A549 (cell line): Measurements from ENCODE around the gene EIF3L. TPM values are rescaled to one million over a fixed set of nuclear protein-coding genes. Genes with fewer than 3 reads are reported as not detected.

ENCODE experiments used
- ATAC-seq, 2 experiments: fragments of 200-7000 bp in 1 of 2; fragments of >200 bp in 1 of 2; cut with Nextera tagmentation in 1 of 2; cut with Tn5 transposase in 1 of 2; 3 replicates each; pipeline versions ENCODE4 v1.8.0 to v1.9.1; 2018 to 2020; ENCODE audit warnings: mild to moderate bottlenecking in 1 of 2, moderate library complexity in 1 of 2
- CTCF ChIA-PET: fragments of 300-600 bp; sonication (Branson Sonifier 250); formaldehyde crosslinking; extraction: SDS; loops from one replicate; lab custom pipeline; 2021; ENCODE audit warnings: antibody characterized with exemption, inconsistent platforms; lab: Yijun Ruan, JAX
- POLR2A ChIA-PET: fragments of 350-600 bp; formaldehyde crosslinking; extraction: SDS; loops from one replicate; lab custom pipeline; 2021; ENCODE audit warnings: antibody characterized with exemption, inconsistent platforms; lab: Yijun Ruan, JAX
- DNase-seq, 2 experiments: peaks; one replicate each; pipeline versions ENCODE4 v3.0.0 to v3.0.0-alpha.2; 2011 to 2016; ENCODE audit warnings: low read depth in 1 of 2, low spot score in 1 of 2
- FAIRE-seq: peaks from 2 replicates; lab custom pipeline; 2011; peaks lifted over from hg19 to GRCh38; lab: Jason Lieb, UNC
- H3K27ac ChIP-seq, 2 experiments: fragments of >200 bp; sonication (Bioruptor Twin); formaldehyde crosslinking; 3 replicates each; pipeline ENCODE4 v1.5.1; 2016 to 2017
- H3K4me1 ChIP-seq: fragments of >200 bp; sonication (Bioruptor Twin); formaldehyde crosslinking; 3 replicates; pipeline ENCODE4 v1.6.1; 2016
- H3K4me2 ChIP-seq: fragments of >200 bp; sonication (Bioruptor Twin); formaldehyde crosslinking; 3 replicates; pipeline ENCODE4 v1.6.1; 2016
- H3K4me3 ChIP-seq: fragments of >200 bp; sonication (Bioruptor Twin); formaldehyde crosslinking; 3 replicates; pipeline ENCODE4 v1.5.1; 2016
- H3K9me3 ChIP-seq: fragments of >200 bp; sonication (Bioruptor Twin); formaldehyde crosslinking; 3 replicates; pipeline ENCODE4 v1.6.1; 2016
- BCL3 ChIP-seq: fragments of >200 bp; sonication (Bioruptor Twin); formaldehyde crosslinking; IDR thresholded peaks from 3 replicates; pipeline ENCODE4 v1.6.1; 2016
- CEBPB ChIP-seq, 2 experiments: fragments of >200 bp in 1 of 2; sonication (Bioruptor Twin) in 1 of 2; formaldehyde crosslinking in 1 of 2; IDR thresholded peaks; 2 replicates each; pipeline ENCODE4 v1.6.1; 2012 to 2016
- CHD2 ChIP-seq: fragments of 150-350 bp; IDR thresholded peaks from 2 replicates; pipeline ENCODE4 v1.6.1; 2014; ENCODE audit warnings: low read length; ENCODE audit not compliant: partially characterized antibody
- CHD4 ChIP-seq: fragments of 200-600 bp; sonication (generic); IDR thresholded peaks from 2 replicates; pipeline ENCODE4 v1.6.1; 2016; ENCODE audit warnings: antibody characterized with exemption, mild to moderate bottlenecking, borderline replicate concordance
- EHF ChIP-seq: fragments of 250-450 bp; sonication (Bioruptor Pico); IDR thresholded peaks from 2 replicates; pipeline ENCODE4 v1.5.0; 2020; ENCODE audit warnings: mild to moderate bottlenecking
- ESRRA ChIP-seq: fragments of 150-350 bp; IDR thresholded peaks from 2 replicates; pipeline ENCODE4 v1.6.1; 2014; ENCODE audit warnings: mild to moderate bottlenecking, low read length, borderline replicate concordance
- FOSL2 ChIP-seq, 2 experiments: fragments of 450-650 bp in 1 of 2; fragments of >200 bp in 1 of 2; sonication (Bioruptor Twin) in 1 of 2; formaldehyde crosslinking; IDR thresholded peaks; 2 replicates each; pipeline versions ENCODE4 v1.5.0 to v1.6.1; 2016 to 2020; ENCODE audit warnings: mild to moderate bottlenecking in 1 of 2, moderate library complexity in 1 of 2
- MAFK ChIP-seq: fragments of 450-650 bp; IDR thresholded peaks from 2 replicates; pipeline ENCODE4 v1.6.1; 2014; ENCODE audit not compliant: partially characterized antibody
- NFE2L2 ChIP-seq: fragments of 150-350 bp; conservative IDR thresholded peaks from 2 replicates; pipeline ENCODE4 v1.6.1; 2014; ENCODE audit warnings: low read length
- SMC3 ChIP-seq: fragments of >200 bp; sonication (Bioruptor Twin); formaldehyde crosslinking; IDR thresholded peaks from 3 replicates; pipeline ENCODE4 v1.6.1; 2018; ENCODE audit warnings: inconsistent platforms
- ZC3H11A ChIP-seq: fragments of 450-650 bp; IDR thresholded peaks from 2 replicates; pipeline ENCODE4 v1.6.1; 2014; ENCODE audit warnings: antibody characterized with exemption, mild to moderate bottlenecking
- WGBS: methylation state at CpG from one replicate; pipeline ENCODE4 v1.1.6; 2017; ENCODE audit errors: missing lambda C conversion rate; 5-methylcytosine and 5-hydroxymethylcytosine counted together
- polyA plus RNA-seq, 4 experiments: library from polyadenylated mRNA; depleted of rRNA in 3 of 4; stranded (reverse); fragments of >200 nt; fragmentation: RNase III in 1 of 4; extraction: RNeasy Plus Mini Kit Qiagen cat#74134 plus additional on column Dnase treatment in 1 of 4; gene quantifications; 2 replicates in 3 of 4; 3 replicates in 1 of 4; pipeline ENCODE4 v1.2.3, GENCODE V29; 2011 to 2017
- TF ChIP-seq, protein P1 (sequence below): fragments of 200-600 bp; sonication (generic); IDR thresholded peaks from 2 replicates; pipeline ENCODE4 v1.6.1; 2016; ENCODE audit warnings: antibody characterized with exemption, mild to moderate bottlenecking, moderate library complexity
- TF ChIP-seq, protein P2 (sequence below): fragments of >200 bp; sonication (Bioruptor Twin); formaldehyde crosslinking; IDR thresholded peaks from 3 replicates; pipeline ENCODE4 v1.5.1; 2016

EIF3L gene
- polyA plus RNA-seq, 2 of the 4 experiments (the other 2 are of a cell fraction): 218 to 423 TPM

- DNase-seq (peak in 1 of 2 experiments; percentile 45), ATAC-seq (peak; percentile 55 to 57; a peak in 5 of 6 replicates), FAIRE-seq (no peak)
- POLR2A ChIA-PET: interaction anchor here (0.6 kb wide), 1 partner anchor 8 kb away, joined by 4 read pairs; no protein-coding TSS in a partner anchor
- H3K4me2 ChIP-seq: peak overlapping the region; percentile 99
- 5% methylated on average over 22 of the region's 63 CpGs for WGBS
- peaks cover 16% of the 10 kb centered on the region for H3K4me1 ChIP-seq
- H3K27ac ChIP-seq: peak overlapping the region; percentile 78 to 99
- CTCF ChIA-PET: interaction anchor here (1.5 to 2.6 kb wide), 3 partner anchors 10 to 160 kb away, joined by 4 to 8 read pairs (median 6); no protein-coding TSS in a partner anchor
- 0 out of 4 replicates have a peak, but pooled peaks of 1 of the 2 experiments have one; percentile 23 for TF ChIP-seq CEBPB (IDR thresholded peaks at IDR 0.05)
- TF ChIP-seq EHF (CRISPR knock-in tag): no peak
- peak; percentile 67 for TF ChIP-seq CHD2
- TF ChIP-seq, protein P1, sequence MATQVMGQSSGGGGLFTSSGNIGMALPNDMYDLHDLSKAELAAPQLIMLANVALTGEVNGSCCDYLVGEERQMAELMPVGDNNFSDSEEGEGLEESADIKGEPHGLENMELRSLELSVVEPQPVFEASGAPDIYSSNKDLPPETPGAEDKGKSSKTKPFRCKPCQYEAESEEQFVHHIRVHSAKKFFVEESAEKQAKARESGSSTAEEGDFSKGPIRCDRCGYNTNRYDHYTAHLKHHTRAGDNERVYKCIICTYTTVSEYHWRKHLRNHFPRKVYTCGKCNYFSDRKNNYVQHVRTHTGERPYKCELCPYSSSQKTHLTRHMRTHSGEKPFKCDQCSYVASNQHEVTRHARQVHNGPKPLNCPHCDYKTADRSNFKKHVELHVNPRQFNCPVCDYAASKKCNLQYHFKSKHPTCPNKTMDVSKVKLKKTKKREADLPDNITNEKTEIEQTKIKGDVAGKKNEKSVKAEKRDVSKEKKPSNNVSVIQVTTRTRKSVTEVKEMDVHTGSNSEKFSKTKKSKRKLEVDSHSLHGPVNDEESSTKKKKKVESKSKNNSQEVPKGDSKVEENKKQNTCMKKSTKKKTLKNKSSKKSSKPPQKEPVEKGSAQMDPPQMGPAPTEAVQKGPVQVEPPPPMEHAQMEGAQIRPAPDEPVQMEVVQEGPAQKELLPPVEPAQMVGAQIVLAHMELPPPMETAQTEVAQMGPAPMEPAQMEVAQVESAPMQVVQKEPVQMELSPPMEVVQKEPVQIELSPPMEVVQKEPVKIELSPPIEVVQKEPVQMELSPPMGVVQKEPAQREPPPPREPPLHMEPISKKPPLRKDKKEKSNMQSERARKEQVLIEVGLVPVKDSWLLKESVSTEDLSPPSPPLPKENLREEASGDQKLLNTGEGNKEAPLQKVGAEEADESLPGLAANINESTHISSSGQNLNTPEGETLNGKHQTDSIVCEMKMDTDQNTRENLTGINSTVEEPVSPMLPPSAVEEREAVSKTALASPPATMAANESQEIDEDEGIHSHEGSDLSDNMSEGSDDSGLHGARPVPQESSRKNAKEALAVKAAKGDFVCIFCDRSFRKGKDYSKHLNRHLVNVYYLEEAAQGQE: peak; percentile 74
- no peaks in the 10 kb centered on the region for H3K9me3 ChIP-seq
- H3K4me3 ChIP-seq: peak overlapping the region; percentile 64
Observed at GRCh38 chr22:37802310-37803194, 46.7 kb upstream of the EIF3L start.

DNA sequence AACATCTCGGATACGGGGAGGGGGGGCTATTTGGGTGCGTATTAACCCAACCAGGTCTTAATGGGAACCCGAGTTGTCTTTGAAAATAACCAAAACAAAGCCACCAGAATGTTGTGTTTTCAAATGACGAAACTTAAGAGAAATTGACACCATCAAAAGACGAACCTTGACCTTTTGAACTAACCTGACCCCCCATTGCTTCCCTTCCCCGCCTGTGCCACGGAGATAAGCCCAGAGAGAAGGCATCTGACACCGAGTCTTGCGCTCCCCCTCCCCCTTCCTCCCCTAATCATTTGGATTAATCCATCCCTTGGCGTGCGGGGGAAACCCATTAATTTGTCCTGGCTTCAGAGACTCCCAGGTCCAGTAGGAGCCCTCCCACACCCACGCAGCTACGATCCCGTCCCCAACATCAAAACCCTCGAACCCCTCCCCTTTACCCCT is 46.0 kb upstream of the EIF3L start:
- peak overlapping the region; percentile 64 for H3K4me3 ChIP-seq
- CTCF ChIA-PET: interaction anchor here (1.5 to 2.6 kb wide), 2 partner anchors 11 to 160 kb away, joined by 6 to 8 read pairs; no protein-coding TSS in a partner anchor
- WGBS: 27% methylated on average over 16 of the region's 16 CpGs
- no peak for FAIRE-seq
- H3K4me2 ChIP-seq: peak overlapping the region; percentile 99
- peaks cover 17% of the 10 kb centered on the region for H3K4me1 ChIP-seq
- no peaks in the 10 kb centered on the region for H3K9me3 ChIP-seq
- no peak for DNase-seq
- POLR2A ChIA-PET: no interaction called here
- ATAC-seq: no peak
- H3K27ac ChIP-seq: peak overlapping the region; percentile 78 to 99; a peak in 5 of 6 replicates
- no peak for TF ChIP-seq NFE2L2

GRCh38 chr22:37803639-37804351 is 45.4 kb upstream of the EIF3L start:
- ATAC-seq (no peak), DNase-seq (no peak), FAIRE-seq (no peak)
- TF ChIP-seq FOSL2 (IDR thresholded peaks at IDR 0.05): no peak
- TF ChIP-seq FOSL2 (CRISPR knock-in tag; IDR thresholded peaks at IDR 0.05): no peak
- TF ChIP-seq ZC3H11A: no peak
- TF ChIP-seq SMC3: no peak
- TF ChIP-seq BCL3: no peak
- no peak for TF ChIP-seq MAFK
- TF ChIP-seq ESRRA: no peak
- TF ChIP-seq, protein P2, sequence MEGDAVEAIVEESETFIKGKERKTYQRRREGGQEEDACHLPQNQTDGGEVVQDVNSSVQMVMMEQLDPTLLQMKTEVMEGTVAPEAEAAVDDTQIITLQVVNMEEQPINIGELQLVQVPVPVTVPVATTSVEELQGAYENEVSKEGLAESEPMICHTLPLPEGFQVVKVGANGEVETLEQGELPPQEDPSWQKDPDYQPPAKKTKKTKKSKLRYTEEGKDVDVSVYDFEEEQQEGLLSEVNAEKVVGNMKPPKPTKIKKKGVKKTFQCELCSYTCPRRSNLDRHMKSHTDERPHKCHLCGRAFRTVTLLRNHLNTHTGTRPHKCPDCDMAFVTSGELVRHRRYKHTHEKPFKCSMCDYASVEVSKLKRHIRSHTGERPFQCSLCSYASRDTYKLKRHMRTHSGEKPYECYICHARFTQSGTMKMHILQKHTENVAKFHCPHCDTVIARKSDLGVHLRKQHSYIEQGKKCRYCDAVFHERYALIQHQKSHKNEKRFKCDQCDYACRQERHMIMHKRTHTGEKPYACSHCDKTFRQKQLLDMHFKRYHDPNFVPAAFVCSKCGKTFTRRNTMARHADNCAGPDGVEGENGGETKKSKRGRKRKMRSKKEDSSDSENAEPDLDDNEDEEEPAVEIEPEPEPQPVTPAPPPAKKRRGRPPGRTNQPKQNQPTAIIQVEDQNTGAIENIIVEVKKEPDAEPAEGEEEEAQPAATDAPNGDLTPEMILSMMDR: no peak
- TF ChIP-seq CHD4: no peak
- H3K4me3 ChIP-seq: peak overlapping the region; percentile 69; the same call in 1 of the 3 replicates
- H3K4me2 ChIP-seq: peak overlapping the region; percentile 99
- 67% methylated on average over 31 of the region's 34 CpGs for WGBS
- POLR2A ChIA-PET: interaction anchor here (1.3 to 1.5 kb wide), 3 partner anchors 14 to 197 kb away, joined by 3 to 6 read pairs (median 3); partner anchors contain the start of gene PDXP
- H3K9me3 ChIP-seq: no peaks in the 10 kb centered on the region
- H3K27ac ChIP-seq: peak overlapping the region; percentile 96 to 99
- CTCF ChIA-PET: interaction anchor here (1.6 to 2.6 kb wide), 3 partner anchors 9 to 14 kb away, joined by 5 to 8 read pairs (median 5); no protein-coding TSS in a partner anchor
- H3K4me1 ChIP-seq: peaks cover 20% of the 10 kb centered on the region
